DOHH2 (cell line): ENCODE measurements around the gene LAMB2.

Source experiments
- H3F3A ChIP-seq: fragments of 200-600 bp; sonication (generic), shearing (Covaris generic); 2 replicates; pipeline ENCODE4 v1.6.0; 2016; ENCODE audit warnings: antibody characterized with exemption, mild to moderate bottlenecking; ENCODE audit not compliant: control insufficient read depth, insufficient read depth
- H3K27ac ChIP-seq: fragments of 200-600 bp; sonication (generic); 2 replicates; pipeline ENCODE4 v1.5.1; 2014; ENCODE audit warnings: low read depth, mild to moderate bottlenecking, low read length, moderate library complexity
- H3K27me3 ChIP-seq: fragments of 200-600 bp; sonication (generic); 2 replicates; pipeline ENCODE4 v1.6.1; 2014; ENCODE audit warnings: mild to moderate bottlenecking, low read length, mixed read lengths; ENCODE audit not compliant: control insufficient read depth
- H3K36me3 ChIP-seq: fragments of 200-600 bp; sonication (generic); 2 replicates; pipeline ENCODE4 v1.6.1; 2014; ENCODE audit warnings: mild to moderate bottlenecking, low read length, moderate library complexity, mixed read lengths; ENCODE audit not compliant: control insufficient read depth
- H3K4me1 ChIP-seq: fragments of 200-600 bp; sonication (generic); 2 replicates; pipeline ENCODE4 v1.6.1; 2014; ENCODE audit warnings: mild to moderate bottlenecking, low read length, mixed read lengths; ENCODE audit not compliant: control insufficient read depth
- H3K4me2 ChIP-seq: fragments of 200-600 bp; sonication (generic); 2 replicates; pipeline ENCODE4 v1.6.0; 2014; ENCODE audit warnings: mild to moderate bottlenecking, low read length, moderate library complexity
- H3K4me3 ChIP-seq: fragments of 200-600 bp; sonication (generic); 2 replicates; pipeline ENCODE4 v1.5.1; 2014; ENCODE audit warnings: mild to moderate bottlenecking, low read length, mixed read lengths
- H3K79me2 ChIP-seq: fragments of 200-600 bp; sonication (generic); 2 replicates; pipeline ENCODE4 v1.6.1; 2014; ENCODE audit warnings: mild to moderate bottlenecking, low read length, mixed read lengths; ENCODE audit not compliant: control insufficient read depth
- H3K9me2 ChIP-seq: fragments of 200-600 bp; sonication (generic); replicated peaks from 2 replicates; pipeline ENCODE4 v1.6.1; 2014; ENCODE audit warnings: mild to moderate bottlenecking, low read length, mixed read lengths; ENCODE audit not compliant: control insufficient read depth
- H3K9me3 ChIP-seq: fragments of 200-600 bp; sonication (generic); 2 replicates; pipeline ENCODE4 v1.6.1; 2014; ENCODE audit warnings: antibody characterized with exemption, low read length, mixed read lengths; ENCODE audit not compliant: control insufficient read depth, insufficient read depth
- H4K20me1 ChIP-seq: fragments of 200-600 bp; sonication (generic); 2 replicates; pipeline ENCODE4 v1.6.0; 2014; ENCODE audit warnings: low read depth, mild to moderate bottlenecking, antibody characterized with exemption, low read length, moderate library complexity; ENCODE audit not compliant: control insufficient read depth, insufficient read depth
- CTCF ChIP-seq: fragments of 200-600 bp; sonication (generic); IDR thresholded peaks from one replicate; pipeline ENCODE4 v1.5.1; 2014; ENCODE audit warnings: antibody characterized with exemption, mild to moderate bottlenecking, low read depth, low read length; ENCODE audit not compliant: poor library complexity, severe bottlenecking
- EZH2phosphoT487 ChIP-seq: fragments of 200-600 bp; sonication (generic); IDR thresholded peaks from 2 replicates; pipeline ENCODE4 v1.6.1; 2017; ENCODE audit warnings: borderline replicate concordance, mild to moderate bottlenecking, antibody characterized with exemption, low read length, moderate library complexity, mixed read lengths

The LAMB2 gene

DNA sequence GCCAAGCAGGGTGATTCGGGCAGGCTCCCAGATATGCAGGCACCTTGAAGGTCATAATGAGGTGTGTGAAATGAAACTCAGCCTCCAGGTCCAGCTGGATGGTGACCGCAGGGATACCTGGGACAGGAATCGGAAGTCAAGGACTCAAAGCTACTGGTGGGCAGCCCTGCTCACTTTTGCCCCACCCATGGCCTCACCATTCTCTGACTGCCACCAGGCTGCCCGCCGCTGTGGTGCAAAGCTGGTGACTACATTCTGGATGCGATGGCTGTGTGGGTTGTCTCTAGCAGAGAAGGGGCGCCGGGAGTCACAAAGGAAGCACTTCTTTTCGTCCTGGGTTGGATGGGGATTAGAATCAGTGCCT lies 795 bp downstream of the LAMB2 start:
- peaks cover 10% of the 10 kb centered on the region; the same call in 1 of the 2 replicates for H3K4me1 ChIP-seq
- H3K27ac ChIP-seq, result no peak overlapping the region
- H3F3A ChIP-seq, result no peaks in the 10 kb centered on the region
- no peaks in the 10 kb centered on the region for H3K9me3 ChIP-seq
- no peaks in the 10 kb centered on the region for H4K20me1 ChIP-seq
- H3K4me3 ChIP-seq, result no peak overlapping the region
- H3K9me2 ChIP-seq, result no peaks in the 10 kb centered on the region
- TF ChIP-seq EZH2phosphoT487 (no peak), CTCF (no peak)
- H3K4me2 ChIP-seq, result no peak overlapping the region
- no peaks in the 10 kb centered on the region for H3K36me3 ChIP-seq
- no peaks in the 10 kb centered on the region for H3K27me3 ChIP-seq
- H3K79me2 ChIP-seq, result no peaks in the 10 kb centered on the region

DNA sequence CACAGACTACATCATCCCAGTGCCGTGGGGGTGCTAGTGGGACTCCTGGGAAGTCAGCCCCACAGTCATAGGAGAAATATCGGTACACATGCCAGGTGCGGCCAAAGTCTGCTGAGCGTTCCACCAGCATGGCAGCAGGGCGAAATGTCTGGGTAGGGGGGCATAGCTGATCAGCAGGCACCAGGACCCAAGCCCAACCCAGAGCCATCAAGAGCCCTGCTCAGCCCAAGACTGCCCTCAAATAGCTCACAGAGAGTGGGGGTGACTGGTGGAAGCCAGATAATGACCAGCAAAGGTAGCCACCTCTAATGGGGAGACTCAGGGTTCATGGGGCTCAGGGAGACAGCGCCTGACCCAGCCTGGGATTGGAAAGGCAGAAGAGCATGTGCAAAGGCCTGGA lies 1.3 kb downstream of the LAMB2 start:
- no peaks in the 10 kb centered on the region for H3K27me3 ChIP-seq
- no peaks in the 10 kb centered on the region for H3K9me2 ChIP-seq
- TF ChIP-seq CTCF, result no peak
- no peak for TF ChIP-seq EZH2phosphoT487
- no peaks in the 10 kb centered on the region for H4K20me1 ChIP-seq
- H3K4me3 ChIP-seq, result no peak overlapping the region
- H3K4me1 ChIP-seq, result peaks cover 10% of the 10 kb centered on the region; the same call in 1 of the 2 replicates
- no peaks in the 10 kb centered on the region for H3K36me3 ChIP-seq
- H3K79me2 ChIP-seq, result no peaks in the 10 kb centered on the region
- H3F3A ChIP-seq, result no peaks in the 10 kb centered on the region
- no peak overlapping the region for H3K27ac ChIP-seq
- no peak overlapping the region for H3K4me2 ChIP-seq
- H3K9me3 ChIP-seq, result no peaks in the 10 kb centered on the region

DNA sequence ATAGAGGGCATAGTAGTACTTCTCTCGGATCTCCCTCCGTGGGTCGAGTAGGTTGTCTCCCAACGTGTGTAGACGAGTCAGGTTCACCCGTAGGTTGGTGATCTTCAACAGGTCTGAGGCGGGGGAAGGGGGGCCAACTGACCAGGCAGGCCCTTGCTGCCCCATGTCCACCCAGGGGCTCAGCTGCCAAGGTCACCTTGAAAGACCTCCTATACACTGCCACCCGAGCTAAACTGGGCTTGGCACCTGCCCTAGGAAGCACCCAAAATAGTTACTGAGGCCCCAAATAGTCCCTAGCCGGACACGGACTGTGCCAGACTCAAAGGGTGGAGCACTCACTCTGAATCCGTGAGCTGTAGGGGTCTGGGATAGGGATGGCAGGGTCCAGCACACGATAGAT lies 1.8 kb downstream of the LAMB2 start:
- Histone ChIP-seq H3K4me2 (no peak overlapping the region), H3K27ac (no peak overlapping the region), H3K9me3 (no peaks in the 10 kb centered on the region), H3K27me3 (no peaks in the 10 kb centered on the region), H3K4me3 (no peak overlapping the region), H3K79me2 (no peaks in the 10 kb centered on the region), H3K4me1 (peaks cover 10% of the 10 kb centered on the region; the same call in 1 of the 2 replicates), H3F3A (no peaks in the 10 kb centered on the region), H4K20me1 (no peaks in the 10 kb centered on the region), H3K9me2 (no peaks in the 10 kb centered on the region), H3K36me3 (no peaks in the 10 kb centered on the region)
- TF ChIP-seq CTCF (no peak), EZH2phosphoT487 (no peak)
